Small intestine (tissue), 7 donors: ENCODE results near the gene ARHGEF4. TPM values are rescaled to one million over a fixed set of nuclear protein-coding genes. Genes with fewer than 3 reads are reported as not detected.

Experiments
- DNase-seq, 2 donors: peaks; one replicate each; pipeline versions ENCODE4 v3.0.0 to v3.0.0-alpha.2; 2013
- FAIRE-seq: peaks from 2 replicates; lab custom pipeline; 2012; peaks lifted over from hg19 to GRCh38; lab: Jason Lieb, UNC
- H3K27ac ChIP-seq, 3 donors: one replicate each; pipeline ENCODE4 v1.5.1; 2013; ENCODE audit warnings: low read length in 2 of 3, mild to moderate bottlenecking in 2 of 3, control low read depth in 1 of 3, inconsistent platforms in 1 of 3, low read depth in 1 of 3, moderate library complexity in 1 of 3
- H3K27me3 ChIP-seq, 3 donors: one replicate each; pipeline ENCODE4 v1.6.1; 2013; ENCODE audit warnings: low read length in 3 of 3, inconsistent platforms in 1 of 3; ENCODE audit not compliant: control insufficient read depth in 3 of 3, insufficient read depth in 3 of 3
- H3K36me3 ChIP-seq, 3 donors: one replicate each; pipeline ENCODE4 v1.6.1; 2013; ENCODE audit warnings: low read length in 3 of 3, inconsistent platforms in 1 of 3, low read depth in 1 of 3, mild to moderate bottlenecking in 1 of 3, moderate library complexity in 1 of 3; ENCODE audit not compliant: control insufficient read depth in 3 of 3, insufficient read depth in 2 of 3
- H3K4me1 ChIP-seq, 3 donors: one replicate each; pipeline ENCODE4 v1.6.1; 2013; ENCODE audit warnings: low read length in 2 of 3, inconsistent platforms in 1 of 3, low read depth in 1 of 3, mild to moderate bottlenecking in 1 of 3, moderate library complexity in 1 of 3; ENCODE audit not compliant: control insufficient read depth in 3 of 3, insufficient read depth in 2 of 3
- H3K4me3 ChIP-seq, 3 donors: one replicate each; pipeline ENCODE4 v1.5.1; 2013; ENCODE audit warnings: low read length in 3 of 3, control low read depth in 1 of 3, inconsistent platforms in 1 of 3, low read depth in 1 of 3, mild to moderate bottlenecking in 1 of 3, moderate library complexity in 1 of 3
- H3K9me3 ChIP-seq, 2 donors: one replicate each; pipeline ENCODE4 v1.6.1; 2013; ENCODE audit warnings: low read depth in 1 of 2, low read length in 1 of 2; ENCODE audit not compliant: control insufficient read depth in 2 of 2, insufficient read depth in 1 of 2
- WGBS, 3 donors: extraction: QIAGEN DNeasy Blood & Tissue Kit; methylation state at CpG; one replicate each; pipeline ENCODE4 v1.1.7; 2013; 5-methylcytosine and 5-hydroxymethylcytosine counted together
- polyA plus RNA-seq, 4 donors: library from polyadenylated mRNA; stranded (reverse) in 3 of 4; unstranded in 1 of 4; fragments of 200-250 nt in 3 of 4; fragments of 120-200 nt in 1 of 4; gene quantifications; one replicate each; pipeline versions ENCODE4 v1.2.1 to v1.2.3, GENCODE V29; 2013
- donor health status: healthy with polysubstance abuse.
- donor health status: control.
- donor health status: control.
- donor health status: Bipolar disorder and iron deficiency.
- donor health status: healthy.

ARHGEF4 gene
- polyA plus RNA-seq, 4 donors: 0.22 to 2.8 (median 0.83) TPM; not detected in 1

GRCh38 chr2:130877258-130877657 is 40.5 kb downstream of the ARHGEF4 start:
- Histone ChIP-seq H3K27ac (no peak overlapping the region), H3K27me3 (no peaks in the 10 kb centered on the region), H3K4me1 (no peaks in the 10 kb centered on the region), H3K4me3 (no peak overlapping the region), H3K36me3 (no peaks in the 10 kb centered on the region), H3K9me3 (peaks cover 0 to 7% of the 10 kb centered on the region in 2 donors)
- no peak for DNase-seq
- WGBS, 3 donors: 71 to 83% (median 73%) methylated on average over 5 of the region's 5 CpGs
- FAIRE-seq: no peak

DNA sequence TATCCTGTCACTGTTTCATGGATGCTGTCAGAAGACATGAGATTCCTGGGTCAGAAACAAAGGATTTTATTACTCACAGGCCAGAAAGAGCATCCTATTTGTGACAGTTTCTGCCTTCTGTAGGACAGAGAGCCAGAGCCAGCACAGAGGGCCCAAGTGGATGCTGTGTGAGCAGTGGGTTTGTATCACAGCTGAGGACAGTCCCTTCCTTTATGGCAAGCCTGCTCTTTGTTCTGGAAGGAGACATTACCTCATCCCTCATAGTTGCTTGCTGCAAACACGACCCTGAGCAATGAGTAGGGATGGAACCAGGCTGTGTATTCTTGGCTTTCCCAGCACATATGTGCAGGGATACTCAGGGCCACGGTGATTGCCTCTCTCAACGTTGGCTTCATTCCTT is 41.6 kb downstream of the ARHGEF4 start:
- WGBS, 3 donors: 58 to 71% (median 62%) methylated on average over 3 of the region's 3 CpGs
- H3K9me3 ChIP-seq: peaks cover 0 to 7% of the 10 kb centered on the region in 2 donors
- H3K4me3 ChIP-seq: no peak overlapping the region
- H3K27me3 ChIP-seq: no peaks in the 10 kb centered on the region
- DNase-seq (no peak), FAIRE-seq (no peak)
- H3K36me3 ChIP-seq: no peaks in the 10 kb centered on the region
- H3K4me1 ChIP-seq: no peaks in the 10 kb centered on the region
- H3K27ac ChIP-seq: no peak overlapping the region

DNA sequence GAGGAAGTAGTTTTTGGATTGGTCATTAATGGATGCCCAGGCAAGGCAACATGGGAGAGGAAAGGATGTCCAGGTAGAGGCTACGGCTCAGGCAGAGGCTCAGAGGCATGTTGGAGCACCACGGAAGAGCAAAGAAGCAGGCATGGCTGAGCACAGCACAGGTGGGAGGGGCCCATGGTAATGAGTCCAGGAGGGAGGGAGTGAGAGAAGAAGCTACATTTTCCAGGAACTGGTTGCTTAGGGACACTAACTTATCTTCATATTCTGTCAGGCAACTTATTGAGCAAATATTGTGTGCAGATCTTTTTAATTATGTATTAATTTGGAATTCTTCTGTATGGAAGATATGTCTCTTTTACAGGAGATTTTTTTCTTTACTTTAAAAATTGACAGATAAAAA is 42.2 kb downstream of the ARHGEF4 start:
- Histone ChIP-seq H3K27ac (no peak overlapping the region), H3K9me3 (peaks cover 0 to 7% of the 10 kb centered on the region in 2 donors), H3K27me3 (no peaks in the 10 kb centered on the region), H3K4me3 (no peak overlapping the region), H3K36me3 (no peaks in the 10 kb centered on the region), H3K4me1 (no peaks in the 10 kb centered on the region)
- no peak for FAIRE-seq
- no peak for DNase-seq
- WGBS, 3 donors: 72 to 86% (median 77%) methylated on average over 2 of the region's 2 CpGs

DNA sequence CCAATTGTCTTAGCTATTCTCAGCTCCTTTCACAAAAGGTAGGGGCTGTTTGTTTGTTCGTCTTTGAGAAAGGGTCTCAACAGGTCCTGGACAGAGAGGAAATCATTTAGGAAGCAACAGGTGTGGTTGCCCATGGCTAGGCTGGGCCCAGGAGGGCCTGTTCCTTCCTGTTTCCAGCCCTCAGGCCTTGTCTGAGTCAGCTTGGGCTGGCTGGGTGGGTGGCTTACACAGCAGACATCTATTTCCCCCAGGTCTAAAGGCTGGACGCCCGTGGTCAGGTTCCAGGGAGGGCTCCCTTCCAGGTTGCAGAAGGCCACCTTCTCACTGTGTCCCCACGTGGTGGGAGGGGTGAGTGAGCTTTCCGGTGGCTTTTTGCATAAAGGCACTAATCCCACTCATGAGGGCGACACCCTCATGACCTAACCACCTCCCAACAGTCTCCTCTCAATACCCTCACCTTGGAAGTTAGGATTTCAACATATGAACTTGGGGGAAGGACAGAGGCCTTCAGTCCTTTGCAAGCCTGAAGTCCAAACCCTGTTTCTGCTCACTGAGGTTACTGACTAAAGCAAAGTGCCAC is 45.5 kb downstream of the ARHGEF4 start:
- no peak for FAIRE-seq
- DNase-seq: no peak
- 73 to 82% (median 75%) methylated on average over 6 of the region's 6 CpGs for WGBS, 3 donors
- no peak overlapping the region for H3K4me3 ChIP-seq
- H3K4me1 ChIP-seq: no peaks in the 10 kb centered on the region
- no peaks in the 10 kb centered on the region for H3K36me3 ChIP-seq
- no peaks in the 10 kb centered on the region for H3K27me3 ChIP-seq
- no peak overlapping the region for H3K27ac ChIP-seq
- peaks cover 0 to 3% of the 10 kb centered on the region in 2 donors for H3K9me3 ChIP-seq

DNA sequence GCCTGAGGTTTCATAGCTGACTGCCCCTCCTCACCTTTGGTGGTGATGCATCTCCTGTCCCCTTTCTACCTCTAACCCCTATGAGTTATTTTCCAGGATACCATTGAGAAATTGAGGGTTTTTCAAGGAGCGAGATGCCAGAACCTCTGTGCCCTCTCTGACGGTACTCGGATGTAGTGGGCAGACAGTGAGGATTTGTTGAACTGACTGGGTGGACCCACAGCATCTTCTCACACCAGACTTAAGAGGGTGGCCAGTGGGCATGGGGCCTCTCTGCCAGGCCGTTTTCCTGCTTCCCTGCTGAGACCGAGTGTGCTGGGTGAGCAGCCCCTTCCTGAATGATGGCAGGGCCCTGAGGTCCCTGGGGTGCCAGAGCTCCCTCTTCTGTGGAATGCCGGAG is 46.3 kb downstream of the ARHGEF4 start:
- H3K36me3 ChIP-seq: no peaks in the 10 kb centered on the region
- FAIRE-seq (no peak), DNase-seq (no peak)
- no peak overlapping the region for H3K27ac ChIP-seq
- no peaks in the 10 kb centered on the region for H3K4me1 ChIP-seq
- H3K4me3 ChIP-seq: no peak overlapping the region
- WGBS, 3 donors: 83 to 89% (median 88%) methylated on average over 6 of the region's 6 CpGs
- H3K27me3 ChIP-seq: no peaks in the 10 kb centered on the region
- H3K9me3 ChIP-seq: peaks cover 0 to 3% of the 10 kb centered on the region in 2 donors

DNA sequence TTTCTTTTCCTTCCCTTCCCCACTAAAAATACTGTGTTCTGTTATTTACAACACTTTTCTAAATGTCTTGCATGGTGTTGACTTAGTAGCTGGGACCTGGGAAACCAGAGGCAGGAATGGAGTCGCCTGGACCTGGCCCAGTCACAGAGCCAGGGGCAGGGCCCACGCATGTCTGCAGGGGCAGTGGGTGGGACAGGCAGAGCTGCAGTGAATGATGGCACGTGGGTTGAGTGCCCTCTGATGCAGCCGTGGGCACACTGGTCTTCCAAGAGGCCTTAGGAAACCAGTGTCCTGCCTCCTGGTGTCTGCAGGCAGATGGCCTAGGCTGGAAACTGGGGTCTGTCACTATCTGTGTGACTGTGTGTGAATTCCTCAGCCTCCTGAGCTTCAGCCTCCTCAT is 46.8 kb downstream of the ARHGEF4 start:
- Histone ChIP-seq H3K4me3 (no peak overlapping the region), H3K9me3 (peaks cover 0 to under 1% of the 10 kb centered on the region in 2 donors), H3K4me1 (no peaks in the 10 kb centered on the region), H3K36me3 (no peaks in the 10 kb centered on the region), H3K27ac (no peak overlapping the region), H3K27me3 (no peaks in the 10 kb centered on the region)
- FAIRE-seq: no peak
- WGBS, 3 donors: 69 to 76% (median 70%) methylated on average over 4 of the region's 4 CpGs
- DNase-seq: no peak

DNA sequence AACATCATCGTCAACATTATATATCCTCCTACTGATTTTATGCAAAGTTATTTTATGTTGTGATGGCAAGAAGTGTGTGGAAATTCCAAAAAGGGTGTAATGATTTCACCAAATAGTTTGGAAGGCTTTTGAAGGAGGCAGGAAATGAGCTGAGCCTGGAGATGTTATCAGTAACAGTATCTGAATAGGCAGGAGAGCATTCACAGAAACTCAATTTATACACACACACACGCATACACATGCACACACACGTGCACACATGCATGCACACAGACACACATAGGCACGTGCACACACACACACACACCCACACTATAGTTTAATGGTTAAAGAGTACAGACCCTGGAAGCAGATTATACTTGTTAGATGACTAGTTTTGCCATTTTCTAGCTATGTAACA is 47.3 kb downstream of the ARHGEF4 start:
- Histone ChIP-seq H3K9me3 (no peaks in the 10 kb centered on the region), H3K27ac (no peak overlapping the region), H3K27me3 (no peaks in the 10 kb centered on the region), H3K4me1 (no peaks in the 10 kb centered on the region), H3K4me3 (no peak overlapping the region), H3K36me3 (no peaks in the 10 kb centered on the region)
- 43 to 64% (median 45%) methylated on average over 4 of the region's 4 CpGs for WGBS, 3 donors
- FAIRE-seq (no peak), DNase-seq (no peak)

GRCh38 chr2:130884503-130884902 is 47.8 kb downstream of the ARHGEF4 start:
- Histone ChIP-seq H3K27ac (no peak overlapping the region), H3K4me3 (no peak overlapping the region), H3K9me3 (no peaks in the 10 kb centered on the region), H3K4me1 (no peaks in the 10 kb centered on the region), H3K27me3 (no peaks in the 10 kb centered on the region), H3K36me3 (no peaks in the 10 kb centered on the region)
- 32 to 67% (median 55%) methylated on average over 7 of the region's 7 CpGs for WGBS, 3 donors
- peak in 1 of 2 donors; percentile 31 for DNase-seq
- FAIRE-seq: no peak

DNA sequence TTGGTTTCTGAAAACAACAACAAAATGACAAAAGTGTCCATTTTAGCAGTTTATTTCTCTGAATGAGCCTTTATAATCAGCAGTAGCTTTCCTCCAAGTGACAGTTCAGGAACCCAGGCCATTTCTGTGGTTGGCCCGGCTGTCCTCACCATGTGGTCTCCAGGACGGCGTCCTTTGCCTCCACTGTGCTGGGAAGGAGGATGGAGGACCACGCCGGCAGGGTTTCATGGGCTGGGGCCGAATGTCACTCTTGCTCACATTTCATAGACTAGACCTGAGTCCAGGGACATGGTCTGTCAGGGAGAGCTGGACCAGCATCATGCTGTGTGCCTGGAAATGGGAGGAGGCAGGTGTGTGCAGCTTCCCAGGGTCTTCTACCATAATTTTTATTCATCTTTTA is 50.9 kb downstream of the ARHGEF4 start:
- Histone ChIP-seq H3K4me3 (no peak overlapping the region), H3K9me3 (no peaks in the 10 kb centered on the region), H3K27ac (no peak overlapping the region), H3K36me3 (no peaks in the 10 kb centered on the region), H3K27me3 (peaks cover 0 to 3% (median 0%) of the 10 kb centered on the region in 3 donors), H3K4me1 (no peaks in the 10 kb centered on the region)
- FAIRE-seq (no peak), DNase-seq (no peak)
- 82 to 90% (median 84%) methylated on average over 6 of the region's 6 CpGs for WGBS, 3 donors
